Pulmonary artery endothelial cell (primary cell): ENCODE results near the gene DENND4A. TPM values are rescaled to one million over a fixed set of nuclear protein-coding genes. Genes with fewer than 3 reads are reported as not detected.
"Not testable (repeated sequence)": the region's sequence is repeated elsewhere in the genome, so short reads cannot be mapped to it uniquely, and the experiment has no call there.

Experiments used
- DNase-seq: peaks from one replicate; pipeline ENCODE4 v3.0.0-alpha.2; 2011; ENCODE audit warnings: low read depth, low spot score
- total RNA-seq: library from RNA; depleted of rRNA; stranded (reverse); fragments of >200 nt; gene quantifications from 2 replicates; pipeline ENCODE4 v1.2.3, GENCODE V29; 2014

The DENND4A gene
- total RNA-seq, 1 donor from 2014 or later: 23.5 TPM

DNA sequence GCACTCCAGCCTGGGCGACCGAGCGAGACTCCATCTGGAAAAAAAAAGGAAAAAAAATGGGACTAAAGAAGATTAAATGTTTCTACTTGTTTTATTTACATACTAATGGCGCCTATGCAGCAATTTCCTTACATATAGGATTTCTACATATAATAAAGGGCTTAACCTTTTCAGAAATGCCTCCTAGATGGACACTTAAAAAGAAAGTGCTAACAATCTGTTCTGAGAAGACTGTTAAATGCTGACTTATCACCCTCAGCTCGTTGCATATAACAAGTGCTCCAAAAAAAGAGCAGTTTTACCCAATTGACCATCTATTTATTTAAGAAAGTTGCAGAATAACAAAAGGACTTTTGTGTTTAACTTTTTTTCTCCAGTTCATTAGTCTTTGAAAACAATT lies 32.7 kb downstream of the DENND4A start:
- no peak for DNase-seq

DNA sequence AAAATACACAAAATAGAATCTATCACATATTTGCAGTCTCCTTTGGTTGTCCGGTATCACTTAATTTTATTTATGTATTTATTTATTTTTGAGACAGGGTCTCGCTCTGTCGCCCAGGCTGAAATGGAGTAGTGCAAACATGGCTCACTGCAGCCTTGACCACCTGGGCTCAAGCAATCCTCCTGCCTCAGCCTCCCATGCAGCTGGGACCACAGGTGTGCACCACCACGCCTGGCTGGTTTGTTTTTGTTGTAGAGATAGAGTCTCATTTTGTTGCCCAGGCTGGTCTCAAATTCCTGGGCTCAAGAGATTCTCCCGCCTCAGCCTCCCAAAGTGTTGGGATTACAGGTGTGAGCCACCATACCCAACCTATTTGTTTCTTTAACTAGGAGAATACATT lies 33.9 kb downstream of the DENND4A start:
- no peak for DNase-seq

DNA sequence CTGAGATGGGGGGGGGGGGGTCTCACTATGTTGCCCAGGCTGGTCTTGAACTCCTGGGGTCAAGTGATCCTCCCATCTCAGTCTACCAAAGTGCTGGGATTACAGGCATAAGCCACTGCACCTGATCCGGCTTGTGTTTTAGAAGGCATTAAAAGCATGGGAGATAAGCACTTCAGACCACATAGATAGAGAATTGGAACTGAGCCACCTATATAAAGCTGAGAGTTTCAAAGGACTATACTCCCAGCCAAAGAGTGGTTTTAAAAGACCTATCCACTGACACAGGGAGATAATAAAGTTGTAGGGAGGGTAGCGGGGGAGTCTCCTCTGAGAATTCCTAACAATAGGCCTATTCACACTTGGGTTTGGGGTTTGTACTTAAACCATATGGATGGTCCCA lies 34.8 kb downstream of the DENND4A start:
- no peak for DNase-seq

DNA sequence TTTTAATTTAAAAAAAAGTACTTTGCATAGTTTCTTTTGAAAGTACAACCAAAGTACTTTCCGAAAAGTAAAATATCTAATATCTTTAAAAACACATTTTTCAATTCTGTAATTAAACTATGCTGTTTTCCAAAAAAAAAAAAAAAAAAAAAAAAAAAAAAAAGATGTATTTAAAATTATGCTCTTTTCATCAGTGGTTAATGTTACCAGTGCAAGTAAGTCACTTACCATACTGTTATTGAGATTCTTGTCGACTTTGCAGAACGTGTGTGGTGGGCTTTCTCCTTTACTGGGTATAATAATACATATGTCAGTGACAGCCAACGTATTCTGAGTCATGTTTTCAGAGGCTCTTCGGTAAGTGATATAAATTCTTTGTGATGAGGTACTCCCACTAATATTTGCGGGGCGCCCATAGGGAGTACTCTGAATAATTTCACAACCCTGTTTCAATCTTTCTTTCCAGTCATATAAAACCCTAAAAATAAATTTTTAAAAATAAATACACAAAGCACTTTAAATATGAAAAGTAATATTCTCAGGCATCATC lies 39.9 kb downstream of the DENND4A start:
- no peak for DNase-seq

DNA sequence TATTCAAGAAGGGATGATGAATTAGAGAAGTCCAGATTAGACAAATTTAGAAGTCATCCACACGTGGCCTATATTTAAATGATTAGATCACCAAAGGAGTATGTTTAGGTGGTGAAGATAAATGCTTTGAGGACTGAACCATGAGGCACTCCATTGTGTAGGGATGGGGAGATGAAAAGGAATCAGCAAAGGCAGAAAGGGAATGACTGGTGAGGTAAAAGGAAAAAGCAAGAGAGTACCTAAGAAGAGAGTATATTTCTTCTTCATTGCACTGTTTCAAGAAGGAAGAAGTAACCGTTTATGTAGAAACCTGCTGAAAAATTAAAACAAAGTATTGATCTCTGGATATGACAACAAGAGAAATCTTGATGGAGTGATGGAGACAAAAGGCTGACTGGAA lies 40.7 kb downstream of the DENND4A start:
- DNase-seq: no peak

DNA sequence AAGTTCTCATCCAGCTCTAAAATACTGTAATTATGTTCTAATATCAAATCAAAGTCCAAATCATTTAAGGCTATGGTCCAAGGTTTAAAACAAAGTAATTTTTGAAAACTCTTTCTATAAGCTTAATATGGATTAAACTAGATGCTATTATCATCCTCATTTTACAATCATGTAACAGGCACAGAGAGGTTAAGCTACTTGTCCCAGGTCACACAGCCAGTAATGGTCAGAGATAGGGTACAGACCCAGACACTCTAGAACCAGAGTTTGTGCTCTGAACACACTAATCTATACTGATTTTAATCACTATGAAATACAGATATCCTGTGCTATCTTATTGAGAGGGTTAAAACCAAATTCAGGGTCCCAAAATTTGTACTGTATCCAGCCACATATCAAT lies 44.8 kb downstream of the DENND4A start:
- no peak for DNase-seq

DNA sequence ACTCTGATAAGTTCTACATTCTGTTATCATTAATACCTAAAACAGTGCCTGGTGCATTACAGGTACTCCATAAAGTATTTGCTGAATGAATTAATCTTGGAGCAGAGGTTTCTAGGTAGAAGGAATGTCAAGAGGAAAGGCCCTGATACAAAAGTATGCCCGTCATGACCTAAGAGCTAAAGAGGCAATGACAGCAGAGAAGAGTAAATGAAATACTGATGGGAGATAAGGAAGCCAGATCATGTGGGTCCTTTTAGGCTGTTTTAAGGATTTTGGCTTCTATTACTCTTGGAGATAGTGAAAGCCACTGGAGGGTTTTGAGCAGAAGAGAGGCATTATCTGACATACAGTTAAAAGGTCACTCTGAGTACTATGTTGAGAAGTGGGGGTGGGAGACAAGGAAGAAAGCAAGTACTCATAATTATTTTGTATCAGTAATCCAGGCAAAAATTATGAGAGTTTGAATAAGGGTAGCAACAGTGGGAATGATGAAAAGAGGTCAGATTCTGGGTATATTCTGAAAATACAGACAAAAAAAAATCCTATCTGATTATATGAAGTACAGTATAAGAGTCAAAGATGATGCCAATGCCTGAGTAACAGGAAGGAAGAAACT lies 48.3 kb downstream of the DENND4A start:
- no peak for DNase-seq

DNA sequence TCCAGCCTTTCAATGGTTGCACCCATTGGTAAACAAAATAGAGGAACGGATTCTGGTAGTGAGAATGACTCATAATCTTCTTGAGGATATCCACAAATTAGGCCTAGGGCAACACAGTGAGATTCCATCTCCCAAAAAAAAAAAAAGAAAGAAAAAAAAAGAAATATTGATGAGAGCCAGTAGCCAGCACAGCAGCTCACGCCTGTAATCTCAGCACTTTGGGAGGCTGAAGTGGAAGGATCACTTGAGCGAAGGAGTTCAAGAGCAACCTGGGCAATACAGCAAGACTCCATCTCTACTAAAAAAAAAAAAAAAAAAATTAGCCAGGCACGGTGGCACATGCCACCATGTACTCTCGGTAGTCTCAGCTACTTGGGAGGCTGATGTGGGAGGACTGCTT lies 51.9 kb downstream of the DENND4A start:
- no peak for DNase-seq

DNA sequence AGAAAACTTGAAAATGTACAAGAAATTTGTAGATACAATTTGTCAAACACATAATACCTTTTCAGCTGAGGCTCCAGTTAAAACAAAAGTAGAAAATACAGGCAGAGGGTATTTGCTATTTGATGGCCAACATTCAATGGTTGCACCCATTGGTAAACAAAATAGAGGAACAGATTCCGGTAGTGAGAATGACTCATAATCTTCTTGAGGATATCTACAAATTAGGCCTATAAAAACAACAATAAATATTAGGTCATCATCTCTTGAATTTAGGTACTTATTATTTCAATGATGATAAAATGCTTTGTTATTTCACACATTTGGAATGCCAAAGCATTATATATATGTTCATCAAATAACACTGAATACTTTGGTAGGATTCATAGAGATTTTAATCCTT lies 53.4 kb downstream of the DENND4A start:
- peak; percentile 11 for DNase-seq

DNA sequence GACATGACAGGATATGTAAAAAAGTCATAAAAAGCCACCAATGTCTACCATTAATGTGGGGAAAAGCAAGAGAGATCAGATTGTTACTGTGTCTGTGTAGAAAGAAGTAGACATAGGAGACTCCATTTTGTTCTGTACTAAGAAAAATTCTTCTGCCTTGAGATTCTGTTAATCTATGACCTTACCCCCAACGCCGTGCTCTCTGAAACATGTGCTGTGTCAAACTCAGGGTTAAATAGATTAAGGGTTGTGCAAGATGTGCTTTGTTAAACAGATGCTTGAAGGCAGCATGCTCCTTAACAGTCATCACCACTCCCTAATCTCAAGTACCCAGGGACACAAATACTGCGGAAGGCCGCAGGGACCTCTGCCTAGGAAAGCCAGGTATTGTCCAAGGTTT lies 58.5 kb downstream of the DENND4A start:
- DNase-seq: not testable (repeated sequence)

DNA sequence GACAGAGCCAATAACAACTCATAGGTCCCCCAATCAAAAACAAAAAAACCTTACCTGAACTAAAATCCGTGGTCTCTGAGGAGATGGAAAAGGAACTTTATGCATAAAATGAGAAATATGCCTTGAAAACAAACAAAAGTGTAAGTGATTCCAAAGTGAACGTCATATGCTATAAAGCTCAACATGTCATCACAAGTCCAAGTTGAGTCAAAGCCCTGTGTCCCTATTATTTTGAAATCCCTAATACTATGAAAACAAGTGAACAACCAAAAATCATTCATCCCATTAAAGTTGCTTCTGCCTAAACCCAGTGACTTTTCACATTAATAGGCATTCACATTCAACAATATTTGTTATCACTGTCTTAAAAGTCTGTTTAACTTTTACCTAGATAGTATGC lies 59.4 kb downstream of the DENND4A start:
- no peak for DNase-seq

DNA sequence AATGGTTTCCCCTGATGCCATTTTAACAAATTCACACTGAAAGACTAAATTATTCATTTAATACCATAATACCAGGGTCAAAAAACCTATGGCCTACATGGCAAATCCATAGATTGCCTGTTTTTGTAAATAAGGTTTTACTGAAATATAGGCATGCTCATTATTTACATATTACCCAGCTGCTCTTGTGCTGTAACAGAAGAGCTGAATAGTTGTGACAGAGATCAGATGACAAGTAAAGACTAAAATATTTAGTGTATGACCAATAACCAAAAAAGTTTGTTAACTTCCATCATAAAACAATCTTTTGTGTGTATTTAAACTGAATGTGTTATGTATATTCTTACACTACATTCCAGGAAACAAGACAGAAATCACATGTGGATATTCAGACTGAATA lies 60.2 kb downstream of the DENND4A start:
- DNase-seq: no peak

DNA sequence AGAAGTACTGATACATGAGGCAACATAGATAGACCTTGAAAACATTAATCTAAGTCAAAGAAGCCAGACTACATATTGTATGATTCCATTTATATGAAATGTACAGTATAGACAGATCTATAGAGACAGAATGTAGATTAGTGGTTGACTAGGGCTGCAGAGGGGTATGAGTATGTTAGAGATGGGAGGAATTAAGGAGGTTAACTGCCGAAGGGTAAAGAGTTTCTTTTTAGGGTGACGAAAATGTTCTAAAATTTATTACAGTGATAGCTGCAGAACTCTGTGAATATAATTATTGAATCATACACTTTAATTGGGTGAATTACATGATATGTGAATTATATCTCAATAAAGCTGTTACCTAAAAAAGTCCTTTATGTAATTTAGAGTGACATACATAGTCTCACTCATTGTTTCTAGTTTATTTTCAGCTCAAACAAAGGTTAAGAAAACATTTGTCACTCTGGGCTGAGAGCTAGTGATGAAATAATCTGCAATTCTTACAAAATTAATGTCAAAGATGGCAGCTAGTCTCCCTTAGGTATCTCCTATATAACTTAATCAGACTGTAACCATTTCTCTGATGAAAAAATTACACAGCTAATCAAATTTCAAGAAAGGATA lies 61.4 kb downstream of the DENND4A start:
- no peak for DNase-seq

DNA sequence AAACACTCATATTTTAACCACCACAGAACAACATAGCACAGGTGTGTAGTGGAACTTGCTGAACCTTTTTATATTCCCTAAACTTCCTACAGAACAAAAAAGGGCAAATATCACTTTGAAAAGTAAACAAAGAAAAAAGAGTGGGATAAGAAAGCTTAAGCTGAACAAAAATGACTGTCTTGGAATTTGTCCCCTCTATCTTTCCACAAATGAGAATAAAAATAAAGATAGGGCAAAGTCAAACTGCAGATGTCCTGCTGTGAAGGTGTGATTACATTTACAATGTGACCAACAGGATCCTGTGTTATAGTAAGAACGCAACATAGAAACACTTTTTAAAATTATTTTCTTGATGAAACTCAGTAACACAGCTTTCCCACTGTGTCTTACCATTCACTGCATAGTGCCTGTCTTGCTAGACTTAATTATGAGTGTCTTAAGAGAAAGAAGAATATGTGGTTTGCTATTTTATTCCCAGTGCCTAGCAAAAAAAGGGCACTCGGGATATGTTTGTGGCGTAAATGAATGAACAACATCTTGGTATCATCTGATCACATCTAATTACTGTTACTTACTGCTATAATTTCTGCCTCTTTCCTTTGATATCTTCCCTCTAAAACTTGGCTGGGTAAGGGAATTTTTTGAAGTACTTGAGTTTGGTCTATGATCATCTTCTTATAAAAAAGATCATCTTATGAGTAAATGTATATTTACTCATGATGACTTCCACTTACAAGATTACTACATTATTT lies 67.5 kb downstream of the DENND4A start:
- no peak for DNase-seq

DNA sequence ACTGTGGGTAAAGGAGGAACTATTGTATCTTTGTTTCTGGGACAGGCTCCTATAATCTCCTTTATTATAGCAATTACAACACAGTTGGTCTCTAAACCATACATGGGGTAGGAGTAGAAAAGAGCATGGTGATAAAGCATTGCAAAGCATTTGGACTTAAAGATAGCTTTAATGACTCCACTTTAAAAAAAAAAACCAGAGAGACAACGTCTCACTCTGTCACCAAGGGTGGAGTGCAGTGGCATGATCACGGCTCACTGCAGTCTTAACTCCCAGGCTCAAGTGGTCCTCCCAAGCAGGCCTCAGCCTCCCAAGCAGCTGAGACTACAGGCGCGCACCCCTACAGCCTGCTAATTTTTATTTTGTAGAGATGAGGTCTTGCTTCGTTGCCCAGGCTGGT lies 68.2 kb downstream of the DENND4A start:
- DNase-seq: no peak

DNA sequence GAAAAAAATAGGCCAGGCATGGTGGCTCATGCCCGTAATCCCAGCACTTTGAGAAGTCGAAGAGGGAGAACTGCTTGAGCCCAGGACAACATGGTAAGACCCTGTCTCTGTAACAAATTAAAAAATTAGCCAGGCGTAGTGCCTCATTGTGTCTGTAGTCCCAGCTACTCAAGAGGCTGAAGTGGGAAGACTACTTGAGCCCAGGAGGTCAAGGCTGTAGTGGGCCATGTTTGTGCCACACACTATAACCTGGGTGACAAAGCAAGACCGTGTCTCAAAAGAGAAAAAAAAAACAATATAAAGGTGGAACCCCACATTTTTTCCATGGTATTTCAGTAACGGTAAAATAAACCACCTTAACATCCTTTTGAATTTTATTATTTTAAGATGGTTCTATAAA lies 69.9 kb downstream of the DENND4A start:
- no peak for DNase-seq

DNA sequence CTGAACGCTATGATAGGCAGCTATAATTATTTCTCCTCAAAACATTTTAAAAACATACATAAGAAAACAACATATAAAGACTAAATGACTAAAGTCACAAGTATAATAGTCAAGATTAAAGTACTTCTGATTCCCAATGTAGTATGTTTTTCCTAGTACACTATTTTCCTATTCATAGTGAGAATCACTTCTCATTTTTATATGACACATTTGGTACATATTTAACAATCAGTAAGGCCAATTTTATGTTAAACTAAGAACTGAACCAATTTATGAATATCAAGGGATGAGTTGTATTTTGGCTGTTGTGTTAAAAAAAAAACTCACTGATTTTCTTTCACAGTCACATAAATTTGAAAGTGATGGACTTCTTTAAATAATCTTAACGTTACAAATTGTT lies 79.7 kb downstream of the DENND4A start:
- DNase-seq: no peak

DNA sequence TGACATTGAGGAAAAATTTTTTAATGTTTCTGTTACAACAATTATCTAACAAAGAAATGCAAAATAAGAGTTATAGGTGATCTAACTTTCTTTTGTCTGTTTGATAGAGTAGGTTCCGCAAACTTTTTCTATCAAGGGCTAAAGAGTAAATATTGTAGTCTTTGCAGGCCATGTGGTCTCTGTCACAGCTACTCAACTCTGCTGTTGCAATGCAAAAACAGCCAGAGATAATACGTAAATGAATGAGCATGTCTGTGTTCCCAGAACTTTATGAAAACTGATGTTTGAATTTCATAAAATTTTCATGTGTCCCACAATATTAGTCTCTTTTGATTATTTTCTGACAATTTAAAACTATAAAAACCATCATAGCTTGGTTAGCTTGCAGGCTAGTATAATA lies 97.0 kb downstream of the DENND4A start:
- DNase-seq: no peak

DNA sequence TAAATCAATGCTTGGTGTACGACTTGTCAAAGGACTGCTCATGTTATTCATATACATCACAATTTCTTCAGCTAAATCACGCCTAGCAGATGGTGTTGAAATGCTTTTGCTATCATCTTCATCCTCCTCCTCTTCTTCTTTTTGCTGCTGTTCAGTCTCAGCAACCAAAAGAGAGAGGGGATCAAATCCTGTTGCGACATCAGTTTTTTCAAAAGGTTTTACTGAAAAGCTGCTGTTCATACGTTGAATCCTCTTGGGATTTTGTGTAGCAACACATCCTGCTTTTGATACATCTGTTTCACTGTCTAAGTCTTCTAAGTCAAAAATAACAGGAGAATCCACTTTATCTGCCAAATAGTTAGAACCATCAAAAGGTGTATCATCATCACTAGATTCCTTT lies 101.3 kb downstream of the DENND4A start:
- no peak for DNase-seq

DNA sequence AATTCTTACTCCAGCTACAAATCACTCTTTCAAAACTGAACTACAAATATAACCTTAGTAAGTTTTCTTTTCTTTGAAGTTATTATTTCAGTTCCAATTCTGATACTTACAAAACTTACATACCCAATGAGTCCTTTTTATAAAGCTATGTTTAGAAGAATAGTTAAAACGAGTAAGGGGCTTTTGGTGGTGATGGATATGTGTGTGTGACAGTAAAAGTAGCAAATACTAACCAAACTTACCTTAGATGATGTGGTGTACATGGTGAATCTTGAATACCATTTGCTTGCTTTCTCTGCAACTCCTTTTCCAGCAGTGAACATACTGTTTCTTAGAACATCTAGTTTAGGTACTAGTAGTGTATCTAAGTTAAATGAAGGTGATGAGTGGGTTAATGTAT lies 101.9 kb downstream of the DENND4A start:
- DNase-seq: no peak

DNA sequence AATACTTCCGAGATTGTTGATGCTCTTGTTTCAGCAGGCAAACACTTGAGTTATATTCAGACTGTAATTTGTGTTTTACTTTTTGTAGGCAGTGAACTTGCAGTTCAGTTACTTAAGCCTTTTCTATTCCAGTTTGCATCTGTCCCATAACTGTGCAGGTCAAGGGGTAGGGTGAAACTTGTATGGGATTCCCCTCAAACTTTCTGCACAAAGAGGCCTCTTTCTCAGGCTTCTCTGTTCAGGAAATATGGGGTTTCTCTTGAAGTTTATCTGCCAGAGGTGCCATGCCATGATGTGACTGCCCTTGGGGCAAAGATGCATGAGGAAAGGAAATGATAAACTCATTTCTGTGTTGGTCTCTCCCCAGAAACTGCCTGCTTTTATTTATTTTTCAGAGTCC lies 103.6 kb downstream of the DENND4A start:
- DNase-seq: no peak

DNA sequence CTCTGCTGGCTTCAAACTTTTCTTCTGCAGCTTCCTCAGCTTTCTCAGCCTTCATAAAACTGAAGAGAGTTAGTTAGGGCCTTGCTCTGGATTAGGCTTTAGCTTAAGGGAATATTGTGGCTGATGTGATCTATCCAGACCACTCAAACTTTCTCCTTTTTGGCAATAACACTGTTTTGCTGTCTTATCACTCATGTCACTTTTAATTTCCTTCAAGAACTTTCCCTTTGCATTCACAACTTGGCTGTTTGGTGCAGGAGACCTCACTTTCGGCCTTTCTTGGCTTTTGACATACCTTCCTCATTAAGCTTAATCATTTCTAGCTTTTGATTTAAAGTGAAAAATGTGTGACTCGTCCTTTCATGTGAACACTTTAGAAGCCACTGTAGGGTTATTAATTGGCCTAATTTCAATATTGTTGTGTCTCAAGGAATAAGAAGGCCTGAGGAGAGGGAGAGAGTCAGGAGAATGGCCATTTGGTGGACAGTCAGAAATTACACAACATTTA lies 109.6 kb downstream of the DENND4A start:
- DNase-seq: no peak
